DOHH2 (cell line): ENCODE data around the gene NSDHL.

Experiments
- H3F3A ChIP-seq: fragments of 200-600 bp; sonication (generic), shearing (Covaris generic); 2 replicates; pipeline ENCODE4 v1.6.0; 2016; ENCODE audit warnings: antibody characterized with exemption, mild to moderate bottlenecking; ENCODE audit not compliant: control insufficient read depth, insufficient read depth
- H3K27ac ChIP-seq: fragments of 200-600 bp; sonication (generic); 2 replicates; pipeline ENCODE4 v1.5.1; 2014; ENCODE audit warnings: low read depth, mild to moderate bottlenecking, low read length, moderate library complexity
- H3K27me3 ChIP-seq: fragments of 200-600 bp; sonication (generic); 2 replicates; pipeline ENCODE4 v1.6.1; 2014; ENCODE audit warnings: mild to moderate bottlenecking, low read length, mixed read lengths; ENCODE audit not compliant: control insufficient read depth
- H3K36me3 ChIP-seq: fragments of 200-600 bp; sonication (generic); 2 replicates; pipeline ENCODE4 v1.6.1; 2014; ENCODE audit warnings: mild to moderate bottlenecking, low read length, moderate library complexity, mixed read lengths; ENCODE audit not compliant: control insufficient read depth
- H3K4me1 ChIP-seq: fragments of 200-600 bp; sonication (generic); 2 replicates; pipeline ENCODE4 v1.6.1; 2014; ENCODE audit warnings: mild to moderate bottlenecking, low read length, mixed read lengths; ENCODE audit not compliant: control insufficient read depth
- H3K4me2 ChIP-seq: fragments of 200-600 bp; sonication (generic); 2 replicates; pipeline ENCODE4 v1.6.0; 2014; ENCODE audit warnings: mild to moderate bottlenecking, low read length, moderate library complexity
- H3K4me3 ChIP-seq: fragments of 200-600 bp; sonication (generic); 2 replicates; pipeline ENCODE4 v1.5.1; 2014; ENCODE audit warnings: mild to moderate bottlenecking, low read length, mixed read lengths
- H3K79me2 ChIP-seq: fragments of 200-600 bp; sonication (generic); 2 replicates; pipeline ENCODE4 v1.6.1; 2014; ENCODE audit warnings: mild to moderate bottlenecking, low read length, mixed read lengths; ENCODE audit not compliant: control insufficient read depth
- H3K9me2 ChIP-seq: fragments of 200-600 bp; sonication (generic); replicated peaks from 2 replicates; pipeline ENCODE4 v1.6.1; 2014; ENCODE audit warnings: mild to moderate bottlenecking, low read length, mixed read lengths; ENCODE audit not compliant: control insufficient read depth
- H3K9me3 ChIP-seq: fragments of 200-600 bp; sonication (generic); 2 replicates; pipeline ENCODE4 v1.6.1; 2014; ENCODE audit warnings: antibody characterized with exemption, low read length, mixed read lengths; ENCODE audit not compliant: control insufficient read depth, insufficient read depth
- H4K20me1 ChIP-seq: fragments of 200-600 bp; sonication (generic); 2 replicates; pipeline ENCODE4 v1.6.0; 2014; ENCODE audit warnings: low read depth, mild to moderate bottlenecking, antibody characterized with exemption, low read length, moderate library complexity; ENCODE audit not compliant: control insufficient read depth, insufficient read depth
- EZH2phosphoT487 ChIP-seq: fragments of 200-600 bp; sonication (generic); IDR thresholded peaks from 2 replicates; pipeline ENCODE4 v1.6.1; 2017; ENCODE audit warnings: borderline replicate concordance, mild to moderate bottlenecking, antibody characterized with exemption, low read length, moderate library complexity, mixed read lengths
- TF ChIP-seq, protein P1 (sequence below): fragments of 200-600 bp; sonication (generic); IDR thresholded peaks from one replicate; pipeline ENCODE4 v1.5.1; 2014; ENCODE audit warnings: antibody characterized with exemption, mild to moderate bottlenecking, low read depth, low read length; ENCODE audit not compliant: poor library complexity, severe bottlenecking

The NSDHL gene

DNA sequence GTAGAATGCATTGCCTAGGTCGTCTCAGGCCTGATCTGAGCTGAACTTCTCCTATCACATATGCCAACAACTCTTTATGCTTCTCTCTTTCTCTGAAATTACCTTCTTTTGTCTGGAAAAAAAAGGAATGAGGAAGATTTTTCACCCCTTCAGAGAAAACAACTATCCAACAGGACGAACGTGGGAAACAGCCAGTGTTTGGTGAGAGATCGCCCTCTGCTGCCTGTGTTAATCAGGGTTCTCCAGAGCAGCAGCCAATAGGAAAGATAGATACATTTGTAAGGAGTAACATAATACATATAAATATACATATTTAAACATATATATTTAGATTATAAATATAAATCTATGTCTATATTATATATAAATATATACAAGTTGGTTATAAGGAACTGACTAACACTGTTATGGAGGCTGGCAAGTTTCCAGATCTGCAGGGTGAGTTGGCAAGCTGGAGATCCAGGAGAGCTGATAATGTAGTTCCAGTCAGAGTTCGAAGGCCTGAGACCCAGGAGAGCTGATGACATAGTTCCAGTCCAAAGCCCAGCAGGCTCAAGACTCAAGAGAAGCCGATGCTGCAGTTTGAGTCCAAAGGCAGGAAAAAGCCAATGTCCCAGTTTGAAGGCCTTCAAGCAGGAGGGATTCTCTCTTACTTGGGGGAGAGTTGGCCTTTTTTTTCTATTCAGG lies 13.6 kb upstream of the NSDHL start:
- no peaks in the 10 kb centered on the region for H3K36me3 ChIP-seq
- no peaks in the 10 kb centered on the region for H3K9me2 ChIP-seq
- no peak overlapping the region for H3K27ac ChIP-seq
- no peak for TF ChIP-seq EZH2phosphoT487
- TF ChIP-seq, protein P1, sequence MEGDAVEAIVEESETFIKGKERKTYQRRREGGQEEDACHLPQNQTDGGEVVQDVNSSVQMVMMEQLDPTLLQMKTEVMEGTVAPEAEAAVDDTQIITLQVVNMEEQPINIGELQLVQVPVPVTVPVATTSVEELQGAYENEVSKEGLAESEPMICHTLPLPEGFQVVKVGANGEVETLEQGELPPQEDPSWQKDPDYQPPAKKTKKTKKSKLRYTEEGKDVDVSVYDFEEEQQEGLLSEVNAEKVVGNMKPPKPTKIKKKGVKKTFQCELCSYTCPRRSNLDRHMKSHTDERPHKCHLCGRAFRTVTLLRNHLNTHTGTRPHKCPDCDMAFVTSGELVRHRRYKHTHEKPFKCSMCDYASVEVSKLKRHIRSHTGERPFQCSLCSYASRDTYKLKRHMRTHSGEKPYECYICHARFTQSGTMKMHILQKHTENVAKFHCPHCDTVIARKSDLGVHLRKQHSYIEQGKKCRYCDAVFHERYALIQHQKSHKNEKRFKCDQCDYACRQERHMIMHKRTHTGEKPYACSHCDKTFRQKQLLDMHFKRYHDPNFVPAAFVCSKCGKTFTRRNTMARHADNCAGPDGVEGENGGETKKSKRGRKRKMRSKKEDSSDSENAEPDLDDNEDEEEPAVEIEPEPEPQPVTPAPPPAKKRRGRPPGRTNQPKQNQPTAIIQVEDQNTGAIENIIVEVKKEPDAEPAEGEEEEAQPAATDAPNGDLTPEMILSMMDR, result peak; percentile 29
- no peaks in the 10 kb centered on the region for H3F3A ChIP-seq
- no peak overlapping the region for H3K4me2 ChIP-seq
- H3K4me1 ChIP-seq, result no peaks in the 10 kb centered on the region
- H4K20me1 ChIP-seq, result no peaks in the 10 kb centered on the region
- no peak overlapping the region for H3K4me3 ChIP-seq
- no peaks in the 10 kb centered on the region for H3K27me3 ChIP-seq
- no peaks in the 10 kb centered on the region for H3K9me3 ChIP-seq
- no peaks in the 10 kb centered on the region for H3K79me2 ChIP-seq

DNA sequence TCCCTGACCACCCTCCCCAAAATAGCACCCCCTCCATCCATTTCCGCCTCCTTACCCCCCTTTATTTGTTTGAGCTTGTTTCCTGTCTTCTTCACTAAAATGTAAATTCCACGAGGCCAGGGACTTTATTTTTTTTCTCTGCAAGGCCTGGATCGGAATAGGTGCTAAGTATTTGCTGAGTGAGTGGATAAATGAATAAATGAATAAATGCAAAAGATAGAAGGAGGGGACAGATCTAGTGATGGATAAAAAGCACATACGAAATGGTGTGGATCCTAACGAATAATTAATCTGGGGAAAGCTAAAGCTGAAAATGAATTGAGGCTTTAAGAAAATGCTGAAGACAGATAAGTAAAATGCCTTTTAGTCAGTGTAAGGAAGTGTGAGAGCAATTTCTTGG lies 12.5 kb upstream of the NSDHL start:
- Histone ChIP-seq H3K27me3 (no peaks in the 10 kb centered on the region), H3K79me2 (no peaks in the 10 kb centered on the region), H3K36me3 (no peaks in the 10 kb centered on the region), H3K9me3 (no peaks in the 10 kb centered on the region), H4K20me1 (no peaks in the 10 kb centered on the region), H3K27ac (no peak overlapping the region), H3K4me3 (no peak overlapping the region), H3K4me2 (no peak overlapping the region), H3F3A (no peaks in the 10 kb centered on the region), H3K9me2 (no peaks in the 10 kb centered on the region), H3K4me1 (no peaks in the 10 kb centered on the region)
- TF ChIP-seq, protein P1, result no peak
- no peak for TF ChIP-seq EZH2phosphoT487

DNA sequence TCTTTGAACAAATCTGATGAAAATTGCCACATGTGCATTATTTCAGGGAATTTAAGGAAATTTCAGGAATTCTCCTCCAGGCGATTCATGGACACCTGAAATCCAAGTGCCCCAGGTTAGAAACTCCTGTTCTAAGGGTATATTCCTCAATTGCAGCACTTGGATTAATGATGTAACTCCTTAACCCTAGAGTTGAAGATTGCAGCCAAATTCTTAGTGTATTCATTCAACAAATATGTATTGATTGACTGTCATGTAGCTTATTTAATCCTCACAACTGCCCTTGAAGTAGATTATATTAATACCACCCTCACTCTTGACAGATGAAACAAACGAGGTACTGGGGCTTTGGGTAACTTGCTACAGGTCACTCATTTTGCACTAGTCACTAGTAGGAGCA lies 11.6 kb upstream of the NSDHL start:
- Histone ChIP-seq H3K4me1 (no peaks in the 10 kb centered on the region), H3F3A (no peaks in the 10 kb centered on the region), H3K79me2 (no peaks in the 10 kb centered on the region), H3K4me2 (no peak overlapping the region), H3K27ac (no peak overlapping the region), H3K9me2 (no peaks in the 10 kb centered on the region), H4K20me1 (no peaks in the 10 kb centered on the region), H3K36me3 (no peaks in the 10 kb centered on the region), H3K4me3 (no peak overlapping the region), H3K9me3 (no peaks in the 10 kb centered on the region), H3K27me3 (no peaks in the 10 kb centered on the region)
- TF ChIP-seq, protein P1, result no peak
- no peak for TF ChIP-seq EZH2phosphoT487
